Measurements from ENCODE around the gene FFAR2. TPM values are rescaled to one million over a fixed set of nuclear protein-coding genes. Genes with fewer than 3 reads are reported as not detected.

FFAR2 gene
- total RNA-seq, 1 experiment from 2014 or later: not detected

DNA sequence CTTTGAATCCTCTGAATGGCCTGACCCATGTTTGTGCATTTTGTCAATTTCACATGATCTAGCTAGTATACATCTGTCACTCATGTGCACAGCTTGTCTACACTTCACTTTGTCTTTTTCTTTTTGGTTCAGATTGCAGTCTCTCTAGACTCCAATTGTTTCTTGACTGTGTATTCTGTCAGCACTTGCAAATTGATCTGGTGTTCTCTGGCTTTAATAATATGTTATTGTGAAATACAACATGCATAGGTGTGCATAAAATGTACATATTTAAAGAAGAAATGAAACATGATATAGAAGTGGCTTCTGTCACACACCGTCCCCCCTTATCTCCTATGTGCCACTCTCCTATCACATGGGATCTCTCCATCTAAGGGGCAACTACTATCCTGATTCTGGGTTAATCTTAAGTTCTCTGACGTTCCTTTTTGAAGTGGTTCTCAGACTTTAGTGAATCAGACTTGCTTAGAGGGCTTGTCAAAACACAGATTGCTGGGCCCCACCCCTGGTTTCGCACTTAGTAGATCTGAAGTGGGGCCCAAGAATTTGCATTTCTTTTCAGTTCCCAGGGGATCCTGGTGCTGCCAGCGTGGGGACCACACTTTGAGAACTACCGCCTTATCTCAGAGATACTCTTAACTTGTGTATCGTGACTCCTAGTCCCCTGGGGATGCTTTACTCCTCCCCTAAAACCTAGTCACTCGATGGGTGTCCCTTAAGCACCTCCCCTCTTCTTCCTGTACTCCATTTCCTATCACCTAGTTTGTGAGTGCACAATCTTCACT is 36.4 kb downstream of the FFAR2 start:
- peaks cover 9% of the 10 kb centered on the region for H3K27me3 ChIP-seq (ENCODE audit: insufficient read depth, low read length)
- peaks cover 0 to 1% of the 10 kb centered on the region in 2 experiments; a peak in 2 of 4 replicates for H3K4me1 ChIP-seq (ENCODE audit: control insufficient read depth in 1 of 2, insufficient read depth in 2 of 2, low read length in 2 of 2)
- DNase-seq (ENCODE audit: low read depth, low spot score) (no peak), ATAC-seq (no peak)
- intact Hi-C loops (cut with micrococcal nuclease): no loop called here
- H3K4me3 ChIP-seq (replicated peaks in 1 of 2; ENCODE audit: low read depth in 1 of 2, low read length in 2 of 2): no peak overlapping the region
- H3K36me3 ChIP-seq (ENCODE audit: control insufficient read depth in 1 of 2, insufficient read depth in 2 of 2, low read length in 2 of 2): no peaks in the 10 kb centered on the region
- H4K20me1 ChIP-seq (ENCODE audit: insufficient read depth): no peaks in the 10 kb centered on the region
- RAD21 ChIA-PET (ENCODE audit: low non-redundant PET in 1 of 2, low total read pairs in 2 of 2, uncharacterized antibody in 2 of 2, unreplicated experiment in 2 of 2): no interaction called here
- H3K27ac ChIP-seq (ENCODE audit: low read depth, low read length): no peak overlapping the region
- TF ChIP-seq EZH2 (IDR thresholded peaks at IDR 0.05): no peak
- no peak for TF ChIP-seq POLR2A (IDR thresholded peaks at IDR 0.05; ENCODE audit: borderline replicate concordance, extremely low read depth, insufficient read depth, insufficient read length)
- TF ChIP-seq EGR1 (IDR thresholded peaks at IDR 0.05; ENCODE audit: low read depth): no peak
- no peak for TF ChIP-seq TCF7L2 (IDR thresholded peaks at IDR 0.05; ENCODE audit: borderline replicate concordance, extremely low read depth, insufficient read depth, insufficient read length)
- no peak for TF ChIP-seq SP1 (IDR thresholded peaks at IDR 0.05; ENCODE audit: low read depth)
- TF ChIP-seq ZBTB33 (IDR thresholded peaks at IDR 0.05; ENCODE audit: extremely low read depth, insufficient replicate concordance, low read length): no peak
- no peak for TF ChIP-seq REST (IDR thresholded peaks at IDR 0.05; ENCODE audit: low read depth)
- TF ChIP-seq CEBPB (IDR thresholded peaks at IDR 0.05; ENCODE audit: low read depth): no peak
- TF ChIP-seq, protein P1, sequence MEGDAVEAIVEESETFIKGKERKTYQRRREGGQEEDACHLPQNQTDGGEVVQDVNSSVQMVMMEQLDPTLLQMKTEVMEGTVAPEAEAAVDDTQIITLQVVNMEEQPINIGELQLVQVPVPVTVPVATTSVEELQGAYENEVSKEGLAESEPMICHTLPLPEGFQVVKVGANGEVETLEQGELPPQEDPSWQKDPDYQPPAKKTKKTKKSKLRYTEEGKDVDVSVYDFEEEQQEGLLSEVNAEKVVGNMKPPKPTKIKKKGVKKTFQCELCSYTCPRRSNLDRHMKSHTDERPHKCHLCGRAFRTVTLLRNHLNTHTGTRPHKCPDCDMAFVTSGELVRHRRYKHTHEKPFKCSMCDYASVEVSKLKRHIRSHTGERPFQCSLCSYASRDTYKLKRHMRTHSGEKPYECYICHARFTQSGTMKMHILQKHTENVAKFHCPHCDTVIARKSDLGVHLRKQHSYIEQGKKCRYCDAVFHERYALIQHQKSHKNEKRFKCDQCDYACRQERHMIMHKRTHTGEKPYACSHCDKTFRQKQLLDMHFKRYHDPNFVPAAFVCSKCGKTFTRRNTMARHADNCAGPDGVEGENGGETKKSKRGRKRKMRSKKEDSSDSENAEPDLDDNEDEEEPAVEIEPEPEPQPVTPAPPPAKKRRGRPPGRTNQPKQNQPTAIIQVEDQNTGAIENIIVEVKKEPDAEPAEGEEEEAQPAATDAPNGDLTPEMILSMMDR (IDR thresholded peaks at IDR 0.05 in 2 of 3, conservative IDR thresholded peaks at IDR 0.05 in 1 of 3; ENCODE audit: borderline replicate concordance in 1 of 3, insufficient read depth in 1 of 3, low read depth in 2 of 3, low read length in 2 of 3): no peak
- TF ChIP-seq ELF1 (IDR thresholded peaks at IDR 0.05; ENCODE audit: borderline replicate concordance, low read depth): no peak
- no peak for TF ChIP-seq RAD21 (IDR thresholded peaks at IDR 0.05; ENCODE audit: low read depth)
- no peak for TF ChIP-seq CBX3 (IDR thresholded peaks at IDR 0.05; ENCODE audit: low read depth)
- no peak for TF ChIP-seq ZNF274 (IDR thresholded peaks at IDR 0.05; ENCODE audit: low read depth, low read length)
- TF ChIP-seq ATF3 (IDR thresholded peaks at IDR 0.05): no peak
- H3K79me2 ChIP-seq (ENCODE audit: insufficient read depth, low read length): no peaks in the 10 kb centered on the region
- no peaks in the 10 kb centered on the region for H3K9me2 ChIP-seq (ENCODE audit: insufficient read depth)
- POLR2A ChIA-PET: no interaction called here
- CTCF ChIA-PET: no interaction called here
- no peak overlapping the region for H2AFZ ChIP-seq (ENCODE audit: low read depth, low read length, poor library complexity, severe bottlenecking)
- H3K4me2 ChIP-seq (ENCODE audit: low read length): no peak overlapping the region
- no TSS peak for BruUV-seq (replicated peaks)
- H3K9me3 ChIP-seq (ENCODE audit: control insufficient read depth in 1 of 2, insufficient read depth in 1 of 2, low read depth in 1 of 2, low read length in 2 of 2): no peaks in the 10 kb centered on the region
- H3K9ac ChIP-seq (ENCODE audit: low read length): no peak overlapping the region
